Activated B cell treated with CpG ODN at 0.5 μM for 24 hours (primary cell): ENCODE data around the gene IFNA21. TPM values are rescaled to one million over a fixed set of nuclear protein-coding genes. Genes with fewer than 3 reads are reported as not detected.
A peak's percentile ranks its signal among the peaks of the same experiment; 100 is the strongest.
"Not testable (repeated sequence)": the region's sequence is repeated elsewhere in the genome, so short reads cannot be mapped to it uniquely, and the experiment has no call there.

Source experiments
- ATAC-seq: fragments of 200-7000 bp; cut with Tn5 transposase; one replicate; pipeline ENCODE4 v1.10.0; 2021; ENCODE audit warnings: low read depth, mild to moderate bottlenecking, moderate library complexity
- CTCF ChIA-PET: fragments of 350-600 bp; sonication (Branson Sonifier 250); formaldehyde crosslinking; loops from one replicate; lab custom pipeline; 2021; ENCODE audit warnings: antibody characterized with exemption; lab: Charles Lee
- POLR2A ChIA-PET: fragments of 350-600 bp; sonication (Branson Sonifier 250); formaldehyde crosslinking; loops from one replicate; lab custom pipeline; 2021; ENCODE audit warnings: antibody characterized with exemption; lab: Charles Lee
- DNase-seq: peaks from one replicate; pipeline ENCODE4 v3.0.0; 2022
- H3K27ac Mint-ChIP-seq: one replicate; pipeline ENCODE4 v1.8.0; 2020; ENCODE audit warnings: mixed read lengths
- H3K27me3 Mint-ChIP-seq: one replicate; pipeline ENCODE4 v1.8.0; 2021; ENCODE audit warnings: mixed read lengths
- H3K36me3 Mint-ChIP-seq: one replicate; pipeline ENCODE4 v1.8.0; 2021; ENCODE audit warnings: low read depth, mixed read lengths
- H3K4me1 Mint-ChIP-seq: one replicate; pipeline ENCODE4 v1.8.0; 2021; ENCODE audit warnings: mixed read lengths
- H3K4me3 Mint-ChIP-seq: one replicate; pipeline ENCODE4 v1.8.0; 2020; ENCODE audit warnings: mild to moderate bottlenecking, mixed read lengths
- H3K9me3 Mint-ChIP-seq: one replicate; pipeline ENCODE4 v1.8.0; 2020; ENCODE audit warnings: mixed read lengths
- intact Hi-C: fragments of 100-400 bp; cut with micrococcal nuclease; formaldehyde crosslinking; loops from one replicate; pipeline ENCODE4 v1.15.1; 2024
- total RNA-seq: library from RNA; stranded (reverse); gene quantifications from 2 replicates; pipeline ENCODE4 v1.2.3, GENCODE V29; 2022
- TF ChIP-seq, protein P1 (sequence below): fragments of 200-600 bp; IDR thresholded peaks from one replicate; pipeline ENCODE4 v1.8.0; 2022; ENCODE audit warnings: antibody characterized with exemption, mild to moderate bottlenecking

Gene IFNA21
- total RNA-seq = not detected in 2 replicates

- ATAC-seq, H3K4me3 Mint-ChIP-seq, POLR2A ChIA-PET, H3K27me3 Mint-ChIP-seq, H3K9me3 Mint-ChIP-seq, H3K36me3 Mint-ChIP-seq, DNase-seq, CTCF ChIA-PET, H3K4me1 Mint-ChIP-seq, H3K27ac Mint-ChIP-seq, intact Hi-C loops: not testable (repeated sequence)
Observed at GRCh38 chr9:21166560-21166959, at the start of gene IFNA21. IFNA21 (minus strand) TSS chr9:21166660; CDS start chr9:21166612, 48 bp downstream.

DNA sequence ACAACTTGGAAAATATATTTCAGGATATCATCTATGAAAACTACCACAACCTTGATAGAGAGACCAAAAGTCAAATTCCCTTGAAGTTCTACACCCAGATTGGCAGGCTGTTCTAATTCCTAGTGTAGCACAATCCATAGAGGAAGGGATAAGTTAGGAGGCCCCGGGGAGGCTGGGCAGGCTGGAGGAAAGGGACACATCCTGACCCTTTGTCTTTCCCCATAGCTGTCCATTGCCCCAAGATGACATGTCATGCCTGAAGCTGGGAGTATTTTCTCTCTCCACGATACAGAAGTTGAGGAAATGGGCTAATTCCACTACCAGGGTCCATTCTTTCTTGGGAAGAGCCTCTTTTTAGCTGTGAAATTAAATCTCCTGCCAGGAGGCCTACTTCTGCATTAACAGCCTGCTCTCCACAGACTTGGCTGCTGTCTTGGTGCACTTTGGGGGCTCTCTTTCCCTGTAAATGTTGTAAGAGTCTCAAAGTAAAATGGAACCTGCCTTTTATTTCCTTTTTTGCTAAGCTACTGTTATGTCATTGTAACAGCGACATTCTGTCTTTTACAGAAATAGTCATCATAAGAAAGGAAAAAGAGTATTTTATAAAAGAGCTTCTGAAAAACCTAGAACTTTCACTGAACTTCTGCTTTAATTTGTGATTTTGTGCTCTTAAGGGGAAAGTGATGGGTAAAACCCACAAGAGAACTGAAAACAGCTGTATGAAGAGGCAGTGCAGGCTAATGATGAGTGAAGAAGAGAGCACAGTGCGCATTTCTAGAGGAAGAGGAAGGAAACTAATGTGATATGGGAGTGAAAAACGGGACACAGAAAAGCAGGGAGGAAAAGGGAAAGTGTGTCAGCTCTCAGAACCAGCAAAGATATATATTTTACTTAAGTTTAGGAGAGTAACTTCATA, 47.2 kb upstream of the IFNA21 start:
- ChIA-PET CTCF (interaction anchor here (1.1 to 1.4 kb wide), 4 partner anchors 11 to 29 kb away, joined by 3 to 6 read pairs (median 4); no protein-coding TSS in a partner anchor), POLR2A (interaction anchor here (1.1 kb wide), 1 partner anchor 588 kb away, joined by 3 read pairs; the partner anchor contains the start of gene MTAP)
- intact Hi-C loops = loop anchor here (1.0 to 2.0 kb wide), 2 partner anchors 105 to 576 kb away; no protein-coding TSS in a partner anchor
- peaks cover 13% of the 10 kb centered on the region for H3K4me1 Mint-ChIP-seq
- not testable (repeated sequence) for H3K27me3 Mint-ChIP-seq, H3K36me3 Mint-ChIP-seq, H3K4me3 Mint-ChIP-seq, H3K9me3 Mint-ChIP-seq, DNase-seq
- peak overlapping the region; percentile 47 for H3K27ac Mint-ChIP-seq
- peak; percentile 74 for ATAC-seq

DNA sequence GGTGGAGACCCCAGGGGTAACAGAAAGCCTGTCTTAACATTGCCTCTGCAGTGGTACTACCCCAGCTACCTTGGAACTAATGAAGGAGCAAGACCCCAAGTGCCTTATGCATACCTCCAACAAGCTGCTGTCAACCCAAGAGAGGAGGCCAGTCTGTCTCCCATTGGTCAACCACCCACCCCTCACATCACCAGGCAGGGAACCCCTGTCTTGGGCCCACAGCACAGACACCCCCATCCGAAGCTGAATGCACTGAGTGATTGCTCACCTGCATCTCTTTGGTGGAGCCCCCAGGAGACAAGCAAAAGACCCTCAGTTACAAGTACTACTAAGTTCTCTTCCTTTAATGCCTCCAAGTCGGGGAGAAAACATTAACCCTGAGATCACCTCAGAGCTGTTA, 45.7 kb upstream of the IFNA21 start:
- intact Hi-C loops = loop anchor here (2.0 kb wide), 1 partner anchor 107 kb away; no protein-coding TSS in a partner anchor
- H3K36me3 Mint-ChIP-seq, H3K27ac Mint-ChIP-seq, POLR2A ChIA-PET, CTCF ChIA-PET, H3K9me3 Mint-ChIP-seq, H3K4me3 Mint-ChIP-seq, DNase-seq, ATAC-seq, H3K27me3 Mint-ChIP-seq: not testable (repeated sequence)
- peaks cover 13% of the 10 kb centered on the region for H3K4me1 Mint-ChIP-seq

DNA sequence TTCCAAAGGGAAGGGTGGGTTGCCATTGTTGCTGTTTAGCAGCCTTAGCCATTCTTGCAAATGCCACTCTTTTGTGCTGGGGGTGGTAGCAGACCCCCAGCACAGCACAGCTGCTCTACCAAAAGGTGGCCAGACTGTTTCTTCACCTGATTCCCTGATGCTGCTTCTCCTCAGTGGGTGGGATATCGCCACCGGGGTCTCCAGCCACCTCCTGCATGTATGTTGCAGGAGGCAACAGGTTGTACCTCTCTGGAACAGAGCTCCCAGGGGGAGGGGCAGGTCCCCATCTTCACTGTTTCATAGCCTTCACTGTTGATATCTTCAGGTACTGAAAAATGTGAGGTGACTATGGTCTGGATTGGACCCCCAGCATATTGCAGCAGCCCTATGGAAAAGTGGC, 44.3 kb upstream of the IFNA21 start:
- intact Hi-C loops, DNase-seq, H3K36me3 Mint-ChIP-seq, H3K9me3 Mint-ChIP-seq, H3K27me3 Mint-ChIP-seq, H3K27ac Mint-ChIP-seq, POLR2A ChIA-PET, ATAC-seq, H3K4me3 Mint-ChIP-seq: not testable (repeated sequence)
- H3K4me1 Mint-ChIP-seq = peaks cover 13% of the 10 kb centered on the region
- CTCF ChIA-PET = interaction anchor here (0.6 kb wide), 1 partner anchor 26 kb away, joined by 3 read pairs; no protein-coding TSS in a partner anchor

DNA sequence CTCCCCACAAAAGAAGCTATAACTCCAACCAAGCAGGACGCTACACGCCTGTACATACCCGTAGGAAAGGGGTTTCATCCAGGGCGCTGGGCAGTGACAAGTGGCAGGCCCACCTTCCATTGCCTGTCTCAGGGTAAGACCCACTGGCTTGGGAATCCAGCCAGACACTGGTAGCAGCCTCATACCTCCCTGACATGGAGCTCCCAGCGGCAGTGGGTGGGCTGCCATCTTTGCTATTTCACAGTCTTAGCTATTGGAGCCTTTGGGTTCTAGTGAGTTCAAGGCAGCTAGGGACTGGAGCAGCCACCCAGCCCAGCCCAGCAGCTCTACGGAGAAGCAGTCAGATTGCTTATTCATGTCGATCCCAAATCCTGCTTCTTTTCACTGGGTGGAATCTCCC, 43.9 kb upstream of the IFNA21 start:
- DNase-seq = no peak
- H3K36me3 Mint-ChIP-seq = no peaks in the 10 kb centered on the region
- no peak overlapping the region for H3K4me3 Mint-ChIP-seq
- intact Hi-C loops = no loop called here
- peaks cover 5% of the 10 kb centered on the region for H3K27me3 Mint-ChIP-seq
- CTCF ChIA-PET = no interaction called here
- H3K9me3 Mint-ChIP-seq = no peaks in the 10 kb centered on the region
- no peak for ATAC-seq
- POLR2A ChIA-PET = no interaction called here
- H3K27ac Mint-ChIP-seq = no peak overlapping the region
- TF ChIP-seq, protein P1, sequence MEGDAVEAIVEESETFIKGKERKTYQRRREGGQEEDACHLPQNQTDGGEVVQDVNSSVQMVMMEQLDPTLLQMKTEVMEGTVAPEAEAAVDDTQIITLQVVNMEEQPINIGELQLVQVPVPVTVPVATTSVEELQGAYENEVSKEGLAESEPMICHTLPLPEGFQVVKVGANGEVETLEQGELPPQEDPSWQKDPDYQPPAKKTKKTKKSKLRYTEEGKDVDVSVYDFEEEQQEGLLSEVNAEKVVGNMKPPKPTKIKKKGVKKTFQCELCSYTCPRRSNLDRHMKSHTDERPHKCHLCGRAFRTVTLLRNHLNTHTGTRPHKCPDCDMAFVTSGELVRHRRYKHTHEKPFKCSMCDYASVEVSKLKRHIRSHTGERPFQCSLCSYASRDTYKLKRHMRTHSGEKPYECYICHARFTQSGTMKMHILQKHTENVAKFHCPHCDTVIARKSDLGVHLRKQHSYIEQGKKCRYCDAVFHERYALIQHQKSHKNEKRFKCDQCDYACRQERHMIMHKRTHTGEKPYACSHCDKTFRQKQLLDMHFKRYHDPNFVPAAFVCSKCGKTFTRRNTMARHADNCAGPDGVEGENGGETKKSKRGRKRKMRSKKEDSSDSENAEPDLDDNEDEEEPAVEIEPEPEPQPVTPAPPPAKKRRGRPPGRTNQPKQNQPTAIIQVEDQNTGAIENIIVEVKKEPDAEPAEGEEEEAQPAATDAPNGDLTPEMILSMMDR = no peak
- H3K4me1 Mint-ChIP-seq = peaks cover 13% of the 10 kb centered on the region

GRCh38 chr9:21207043-21207442, 40.6 kb upstream of the IFNA21 start, which contains the start of gene IFNA10:
IFNA10 (minus strand) TSS chr9:21207143; CDS start chr9:21207097, 46 bp downstream.
- CTCF ChIA-PET, H3K4me3 Mint-ChIP-seq: not testable (repeated sequence)

GRCh38 chr9:21205204-21205603, 38.7 kb upstream of the IFNA21 start:
- H3K4me1 Mint-ChIP-seq = no peaks in the 10 kb centered on the region
- no peak overlapping the region for H3K27ac Mint-ChIP-seq
- H3K27me3 Mint-ChIP-seq = peaks cover 10% of the 10 kb centered on the region
- ChIA-PET POLR2A (no interaction called here), CTCF (no interaction called here)
- peaks cover 4% of the 10 kb centered on the region for H3K9me3 Mint-ChIP-seq
- no peak overlapping the region for H3K4me3 Mint-ChIP-seq
- TF ChIP-seq, protein P1 = no peak
- ATAC-seq (no peak), DNase-seq (no peak)
- intact Hi-C loops = no loop called here
- no peaks in the 10 kb centered on the region for H3K36me3 Mint-ChIP-seq

More at GRCh38 chr9:21207043-21207442, 40.6 kb upstream of the IFNA21 start, which contains the start of gene IFNA10:
- ATAC-seq, H3K9me3 Mint-ChIP-seq, DNase-seq, H3K36me3 Mint-ChIP-seq, intact Hi-C loops, H3K27me3 Mint-ChIP-seq, H3K27ac Mint-ChIP-seq, POLR2A ChIA-PET, H3K4me1 Mint-ChIP-seq: not testable (repeated sequence)

DNA sequence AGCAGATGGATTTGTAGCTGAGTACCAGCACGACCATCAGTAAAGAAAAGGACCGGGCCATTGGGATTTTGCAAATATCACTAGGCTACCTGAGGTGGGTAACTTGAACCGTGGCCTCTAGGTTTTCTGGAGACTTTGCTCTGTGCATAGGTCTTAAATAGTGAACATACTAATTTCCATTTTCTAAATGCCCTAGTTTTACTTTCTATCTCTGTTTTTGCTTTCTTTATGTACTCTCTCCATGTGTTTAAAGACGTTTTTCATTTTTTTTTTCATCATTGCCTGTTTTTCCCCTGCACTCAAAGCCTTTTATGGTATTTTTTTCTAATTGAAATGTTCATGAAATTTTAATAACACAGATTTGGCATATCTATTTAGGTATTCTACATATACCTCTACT, 35.6 kb upstream of the IFNA21 start, which contains the start of gene IFNA7:
TSS of gene IFNA7 (minus strand) at position 101 of the 400 bp plus-strand sequence. CDS start at position 61, 40 bp downstream.
- H3K27ac Mint-ChIP-seq, intact Hi-C loops, DNase-seq, H3K36me3 Mint-ChIP-seq, H3K27me3 Mint-ChIP-seq, H3K4me3 Mint-ChIP-seq, CTCF ChIA-PET, ATAC-seq, H3K4me1 Mint-ChIP-seq, H3K9me3 Mint-ChIP-seq, POLR2A ChIA-PET: not testable (repeated sequence)

DNA sequence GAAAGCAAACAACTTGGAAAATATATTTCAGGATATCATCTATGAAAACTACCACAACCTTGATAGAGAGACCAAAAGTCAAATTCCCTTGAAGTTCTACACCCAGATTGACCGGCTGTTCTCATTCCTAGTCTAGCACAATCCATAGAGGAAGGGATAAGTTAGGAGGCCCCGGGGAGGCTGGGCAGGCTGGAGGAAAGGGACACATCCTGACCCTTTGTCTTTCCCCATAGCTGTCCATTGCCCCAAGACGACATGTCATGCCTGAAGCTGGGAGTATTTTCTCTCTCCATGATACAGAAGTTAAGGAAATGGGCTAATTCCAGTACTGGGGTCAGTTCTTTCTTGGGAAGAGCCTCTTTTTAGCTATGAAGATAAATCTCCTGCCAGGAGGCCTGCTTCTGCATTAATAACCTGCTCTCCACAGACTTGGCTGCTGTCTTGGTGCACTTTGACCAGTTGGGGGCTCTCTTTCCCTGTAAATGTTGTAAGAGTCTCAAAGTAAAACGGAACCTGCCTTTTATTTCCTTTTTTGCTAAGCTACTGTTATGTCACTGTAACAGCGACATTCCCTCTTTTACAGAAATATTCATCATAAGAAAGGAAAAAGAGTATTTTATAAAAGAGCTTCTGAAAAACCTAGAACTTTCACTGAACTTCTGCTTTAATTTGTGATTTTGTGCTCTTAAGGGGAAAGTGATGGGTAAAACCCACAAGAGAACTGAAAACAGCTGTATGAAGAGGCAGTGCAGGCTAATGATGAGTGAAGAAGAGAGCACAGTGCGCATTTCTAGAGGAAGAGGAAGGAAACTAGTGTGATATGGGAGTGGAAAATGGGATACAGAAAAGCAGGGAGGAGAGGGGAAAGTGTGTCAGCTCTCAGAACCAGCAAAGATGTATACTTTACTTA, 28.7 kb upstream of the IFNA21 start:
- intact Hi-C loops = loop anchor here (1.0 to 5.0 kb wide), 6 partner anchors 123 to 594 kb away; partner anchors contain the start of genes IFNA1 and KLHL9
- POLR2A ChIA-PET = interaction anchor here (0.7 kb wide), 1 partner anchor 41 kb away, joined by 3 read pairs; no protein-coding TSS in a partner anchor
- not testable (repeated sequence) for H3K36me3 Mint-ChIP-seq, H3K9me3 Mint-ChIP-seq, DNase-seq, H3K27me3 Mint-ChIP-seq
- Mint-ChIP-seq H3K4me1 (peaks cover 18% of the 10 kb centered on the region), H3K27ac (peak overlapping the region; percentile 36), H3K4me3 (peak overlapping the region; percentile 36)
- peak; percentile 94 for ATAC-seq
- CTCF ChIA-PET = interaction anchor here (0.6 to 2.6 kb wide), 9 partner anchors 12 to 596 kb away, joined by 3 to 19 read pairs (median 5); no protein-coding TSS in a partner anchor
